ENCODE results near the gene IGSF9B.
A peak's percentile ranks its signal among the peaks of the same experiment; 100 is the strongest.
"Not testable (repeated sequence)": the region's sequence is repeated elsewhere in the genome, so short reads cannot be mapped to it uniquely, and the experiment has no call there.

The IGSF9B gene

DNA sequence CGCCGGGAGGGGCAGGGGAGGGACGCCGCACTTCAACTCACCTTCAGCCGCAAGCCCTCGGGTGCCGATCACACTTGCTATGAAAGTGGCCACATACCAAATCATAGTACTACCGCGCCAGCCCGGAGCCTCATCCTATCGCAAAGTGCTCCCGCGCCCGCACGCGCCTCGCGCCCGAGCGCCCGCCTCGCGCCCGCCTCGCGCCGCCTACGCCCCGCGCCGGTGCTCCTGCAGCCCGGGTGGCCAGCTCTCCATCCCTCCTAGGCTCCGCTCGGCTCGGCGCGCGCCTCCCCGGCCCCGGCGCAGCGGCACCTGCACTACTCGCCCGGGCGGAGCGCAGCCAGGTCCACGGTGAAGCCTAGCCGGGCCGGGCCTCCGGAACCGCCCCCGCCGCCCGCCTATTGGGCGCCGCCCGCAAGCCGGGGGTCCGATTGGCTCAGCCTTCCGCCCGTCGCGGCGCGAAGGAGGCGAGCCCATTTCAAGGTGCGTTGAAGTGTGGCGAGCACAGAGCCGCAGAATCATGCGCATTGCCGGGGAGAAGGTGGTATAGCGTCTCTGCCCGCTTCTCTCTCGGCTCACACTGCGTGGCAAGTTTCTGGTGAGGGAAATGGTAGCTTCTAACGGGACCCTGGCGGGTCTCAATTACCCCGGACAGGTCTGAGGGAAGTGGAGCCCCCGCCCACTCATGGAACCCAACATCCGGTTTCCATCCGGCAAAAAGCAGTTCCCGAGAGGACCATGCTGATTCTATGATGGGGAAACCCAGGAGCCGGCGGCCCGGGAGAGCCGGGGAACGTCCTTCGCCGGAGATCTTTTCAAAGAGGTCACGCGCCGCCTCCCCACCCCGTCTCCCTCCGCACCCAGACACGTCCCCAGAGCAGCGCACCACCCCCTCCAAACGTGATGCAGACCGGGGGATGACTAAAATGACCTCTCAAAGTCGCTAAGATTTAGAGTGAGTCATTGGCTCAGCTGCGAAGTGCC is at the start of gene IGSF9B:
Gene IGSF9B (minus strand): TSS at position 319 of the 984 bp plus-strand sequence. CDS start 214 bp downstream, at position 105.
- DNase-seq (ENCODE audit: low read depth) = peak; percentile 41
- TF ChIP-seq, protein P1, sequence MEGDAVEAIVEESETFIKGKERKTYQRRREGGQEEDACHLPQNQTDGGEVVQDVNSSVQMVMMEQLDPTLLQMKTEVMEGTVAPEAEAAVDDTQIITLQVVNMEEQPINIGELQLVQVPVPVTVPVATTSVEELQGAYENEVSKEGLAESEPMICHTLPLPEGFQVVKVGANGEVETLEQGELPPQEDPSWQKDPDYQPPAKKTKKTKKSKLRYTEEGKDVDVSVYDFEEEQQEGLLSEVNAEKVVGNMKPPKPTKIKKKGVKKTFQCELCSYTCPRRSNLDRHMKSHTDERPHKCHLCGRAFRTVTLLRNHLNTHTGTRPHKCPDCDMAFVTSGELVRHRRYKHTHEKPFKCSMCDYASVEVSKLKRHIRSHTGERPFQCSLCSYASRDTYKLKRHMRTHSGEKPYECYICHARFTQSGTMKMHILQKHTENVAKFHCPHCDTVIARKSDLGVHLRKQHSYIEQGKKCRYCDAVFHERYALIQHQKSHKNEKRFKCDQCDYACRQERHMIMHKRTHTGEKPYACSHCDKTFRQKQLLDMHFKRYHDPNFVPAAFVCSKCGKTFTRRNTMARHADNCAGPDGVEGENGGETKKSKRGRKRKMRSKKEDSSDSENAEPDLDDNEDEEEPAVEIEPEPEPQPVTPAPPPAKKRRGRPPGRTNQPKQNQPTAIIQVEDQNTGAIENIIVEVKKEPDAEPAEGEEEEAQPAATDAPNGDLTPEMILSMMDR (IDR thresholded peaks at IDR 0.05; ENCODE audit: low read depth, low read length, missing control alignments) = no peak
- peak within 1 kb of the TSS; percentile 78 for H3K4me3 ChIP-seq (ENCODE audit: low read depth, low read length)

DNA sequence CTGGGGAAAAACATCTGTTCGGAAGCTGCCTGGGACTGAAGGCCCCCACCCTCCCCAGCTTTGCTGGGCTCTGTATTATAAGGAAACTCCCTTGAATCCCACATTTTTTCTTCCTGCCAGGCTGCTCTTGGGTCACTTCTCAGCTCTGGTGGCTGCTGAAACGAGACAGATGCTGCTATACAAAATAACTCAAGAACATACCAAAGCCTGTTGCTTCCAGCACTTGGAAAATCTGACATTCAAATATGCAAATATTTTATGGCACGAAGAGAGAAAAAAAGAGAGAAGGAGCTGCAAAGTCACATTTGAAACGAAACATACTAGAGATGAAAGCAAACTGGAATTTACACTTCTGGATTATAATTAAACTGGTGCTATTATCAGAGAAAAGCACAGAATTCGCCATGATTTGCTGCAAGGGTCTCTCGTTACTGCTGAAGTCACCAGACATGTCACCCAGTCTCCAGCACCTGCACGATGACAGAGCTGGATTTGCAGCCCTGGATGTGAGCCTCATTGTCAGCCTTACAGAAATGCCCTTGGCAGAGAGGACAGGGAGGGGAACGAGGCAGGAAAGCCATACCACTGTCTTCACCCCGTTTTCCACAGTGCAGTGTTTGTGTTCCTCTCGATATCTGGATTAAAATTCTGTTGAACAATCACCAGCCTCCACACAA is 47.9 kb upstream of the IGSF9B start:
- TF ChIP-seq, protein P1 (IDR thresholded peaks at IDR 0.05; ENCODE audit: low read depth, low read length, missing control alignments) = no peak
- H3K4me3 ChIP-seq (ENCODE audit: low read depth, low read length) = no peak overlapping the region
- DNase-seq (ENCODE audit: low read depth) = no peak

DNA sequence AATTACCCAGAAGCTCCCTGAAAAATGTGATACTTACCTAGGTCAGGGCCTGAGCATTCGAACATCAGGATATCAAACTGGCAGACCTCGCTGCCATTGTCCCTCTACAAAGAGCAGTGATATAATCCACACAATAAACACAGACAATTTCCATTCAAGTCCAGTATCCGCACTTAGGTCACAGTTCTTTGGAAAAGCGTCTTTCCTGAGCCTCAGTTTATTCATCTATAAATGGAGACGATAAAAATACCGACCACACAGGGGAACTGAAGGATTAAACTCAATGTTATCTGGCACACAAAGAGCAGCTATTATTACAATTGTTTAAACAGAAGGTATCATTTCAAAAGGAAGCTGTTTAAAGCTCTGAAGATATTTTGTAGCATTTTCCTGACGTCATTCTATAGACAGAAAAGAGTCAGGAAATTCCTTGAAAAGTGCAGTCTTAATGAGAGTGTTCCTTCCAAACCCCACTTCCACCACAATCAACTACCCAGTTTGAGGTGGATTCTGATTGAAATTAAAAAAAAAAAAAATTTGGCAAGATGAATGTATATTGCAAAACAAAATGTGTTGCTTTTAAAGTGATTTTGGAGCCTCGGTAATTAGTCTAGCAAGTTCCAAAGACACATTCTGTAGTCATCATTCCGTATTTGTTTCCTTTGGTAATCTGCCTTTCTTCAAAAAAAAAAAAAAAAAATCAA is 47.2 kb upstream of the IGSF9B start:
- TF ChIP-seq, protein P1 (IDR thresholded peaks at IDR 0.05; ENCODE audit: low read depth, low read length, missing control alignments) = no peak
- no peak for DNase-seq (ENCODE audit: low read depth)
- no peak overlapping the region for H3K4me3 ChIP-seq (ENCODE audit: low read depth, low read length)

GRCh38 chr11:134002819-134003218 is 46.1 kb upstream of the IGSF9B start:
- not testable (repeated sequence) for H3K4me3 ChIP-seq (ENCODE audit: low read depth, low read length); DNase-seq (ENCODE audit: low read depth)

GRCh38 chr11:134002338-134002737 is 45.6 kb upstream of the IGSF9B start:
- DNase-seq (ENCODE audit: low read depth) = not testable (repeated sequence)

DNA sequence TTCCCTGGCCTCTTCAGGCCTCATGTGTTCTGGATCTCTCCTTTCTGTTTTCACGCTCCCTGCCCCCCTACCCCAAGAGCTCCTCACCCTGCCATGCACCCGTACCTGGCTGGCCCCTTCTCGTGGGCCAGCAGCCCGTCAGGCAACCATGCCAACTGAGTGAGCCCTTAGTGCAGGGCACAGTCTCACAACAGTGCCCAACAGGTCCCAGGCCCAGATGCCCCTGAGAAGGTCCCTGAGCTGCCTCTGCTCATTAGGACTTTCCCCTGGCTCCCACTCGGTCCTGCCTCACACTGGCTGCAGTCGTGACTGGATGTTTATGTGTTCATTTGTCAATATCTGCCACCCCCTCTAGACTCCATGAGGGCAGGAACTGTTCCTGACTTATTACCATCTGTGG is 44.8 kb upstream of the IGSF9B start:
- DNase-seq (ENCODE audit: low read depth) = no peak
- TF ChIP-seq, protein P1 (IDR thresholded peaks at IDR 0.05; ENCODE audit: low read depth, low read length, missing control alignments) = no peak
- no peak overlapping the region for H3K4me3 ChIP-seq (ENCODE audit: low read depth, low read length)

More at GRCh38 chr11:134002338-134002737, 45.6 kb upstream of the IGSF9B start:
- H3K4me3 ChIP-seq (ENCODE audit: low read depth, low read length) = not testable (repeated sequence)

GRCh38 chr11:134001088-134001487 is 44.3 kb upstream of the IGSF9B start:
- no peak for DNase-seq (ENCODE audit: low read depth)
- TF ChIP-seq, protein P1 (IDR thresholded peaks at IDR 0.05; ENCODE audit: low read depth, low read length, missing control alignments) = no peak
- no peak overlapping the region for H3K4me3 ChIP-seq (ENCODE audit: low read depth, low read length)
